SJCRH30 (cell line): ENCODE data around the gene KRT76. TPM values are rescaled to one million over a fixed set of nuclear protein-coding genes. Genes with fewer than 3 reads are reported as not detected.
"Not testable (repeated sequence)": the region's sequence is repeated elsewhere in the genome, so short reads cannot be mapped to it uniquely, and the experiment has no call there.

ENCODE experiments used
- DNase-seq, 2 experiments: peaks; one replicate each; pipeline ENCODE4 v3.0.0-alpha.2; 2015 to 2020
- H3K27ac ChIP-seq: fragments of 250-450 bp; sonication (Bioruptor Pico); 2 replicates; pipeline ENCODE4 v1.5.1; 2020; ENCODE audit warnings: mild to moderate bottlenecking, moderate library complexity
- H3K27me3 ChIP-seq: fragments of 250-450 bp; sonication (Bioruptor Pico); 2 replicates; pipeline ENCODE4 v1.5.1; 2020; ENCODE audit warnings: mild to moderate bottlenecking, moderate library complexity
- H3K36me3 ChIP-seq: fragments of 250-450 bp; sonication (Bioruptor Pico); 2 replicates; pipeline ENCODE4 v1.5.1; 2020; ENCODE audit warnings: mild to moderate bottlenecking, moderate library complexity
- H3K4me1 ChIP-seq: fragments of 250-450 bp; sonication (Bioruptor Pico); 2 replicates; pipeline ENCODE4 v1.5.1; 2020; ENCODE audit warnings: mild to moderate bottlenecking, moderate library complexity
- H3K4me3 ChIP-seq: fragments of 250-450 bp; sonication (Bioruptor Pico); 2 replicates; pipeline ENCODE4 v1.5.1; 2020; ENCODE audit warnings: mild to moderate bottlenecking, moderate library complexity
- H3K9me3 ChIP-seq: fragments of 250-450 bp; sonication (Bioruptor Pico); replicated peaks from 2 replicates; pipeline ENCODE4 v1.5.1; 2020; ENCODE audit warnings: mild to moderate bottlenecking, moderate library complexity
- total RNA-seq: library from RNA; depleted of rRNA; stranded (reverse); fragments of >200 nt; shearing (Covaris generic); gene quantifications from 2 replicates; pipeline ENCODE4 v1.2.3, GENCODE V29; 2014

Gene KRT76
- total RNA-seq, 1 experiment from 2014 or later, result not detected

GRCh38 chr12:52768479-52769200, 8.5 kb downstream of the KRT76 start:
- Histone ChIP-seq H3K4me3 (no peak overlapping the region), H3K36me3 (no peaks in the 10 kb centered on the region), H3K4me1 (no peaks in the 10 kb centered on the region), H3K9me3 (no peaks in the 10 kb centered on the region), H3K27ac (no peak overlapping the region), H3K27me3 (no peaks in the 10 kb centered on the region)
- no peak for DNase-seq

DNA sequence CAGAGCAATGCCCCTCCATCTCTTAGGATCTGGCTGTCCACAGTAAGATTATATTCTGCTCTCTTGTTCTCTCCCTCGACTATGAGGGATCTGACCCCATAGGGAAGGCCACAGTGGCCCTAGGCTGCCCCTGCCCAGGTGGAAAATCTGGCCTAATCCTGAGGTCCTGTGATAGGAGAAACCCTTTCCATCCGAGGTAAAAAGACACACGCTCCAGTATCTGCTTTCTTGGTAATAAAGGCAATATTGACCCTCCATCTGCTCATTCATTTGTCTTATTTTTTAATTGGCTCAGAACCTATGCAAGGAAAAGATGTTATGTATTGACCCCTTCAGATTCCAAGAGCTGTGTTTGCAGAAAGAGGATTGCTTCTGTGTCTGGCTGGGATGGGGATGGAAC, 9.7 kb downstream of the KRT76 start:
- Histone ChIP-seq H3K27me3 (no peaks in the 10 kb centered on the region), H3K27ac (no peak overlapping the region), H3K4me3 (no peak overlapping the region), H3K9me3 (no peaks in the 10 kb centered on the region), H3K36me3 (no peaks in the 10 kb centered on the region), H3K4me1 (no peaks in the 10 kb centered on the region)
- DNase-seq, result no peak

DNA sequence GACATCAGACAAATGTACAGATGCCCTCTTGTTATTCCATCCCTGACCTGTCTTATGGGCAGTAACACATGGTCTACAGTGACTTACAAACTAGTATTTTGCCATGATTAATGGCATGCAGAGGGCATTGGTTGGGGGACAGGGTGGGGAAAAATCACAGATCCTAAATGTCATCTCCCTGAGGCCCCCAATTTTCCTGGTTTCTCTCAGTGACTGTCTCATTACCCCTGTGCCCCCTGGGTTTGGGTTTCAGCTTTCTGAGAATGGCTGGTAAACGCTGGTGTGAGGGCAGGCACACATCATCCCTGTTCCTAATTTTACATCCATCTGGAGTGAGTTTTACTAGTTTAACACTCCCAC, 10.1 kb downstream of the KRT76 start:
- Histone ChIP-seq H3K4me3 (no peak overlapping the region), H3K27me3 (no peaks in the 10 kb centered on the region), H3K27ac (no peak overlapping the region), H3K4me1 (no peaks in the 10 kb centered on the region), H3K36me3 (no peaks in the 10 kb centered on the region), H3K9me3 (no peaks in the 10 kb centered on the region)
- no peak for DNase-seq

- no peaks in the 10 kb centered on the region for H3K4me1 ChIP-seq
- no peaks in the 10 kb centered on the region for H3K36me3 ChIP-seq
- H3K4me3 ChIP-seq, result no peak overlapping the region
- H3K27me3 ChIP-seq, result no peaks in the 10 kb centered on the region
- DNase-seq, result no peak
- H3K9me3 ChIP-seq, result no peaks in the 10 kb centered on the region
- no peak overlapping the region for H3K27ac ChIP-seq
Observed at GRCh38 chr12:52766351-52767019, 10.7 kb downstream of the KRT76 start.

DNA sequence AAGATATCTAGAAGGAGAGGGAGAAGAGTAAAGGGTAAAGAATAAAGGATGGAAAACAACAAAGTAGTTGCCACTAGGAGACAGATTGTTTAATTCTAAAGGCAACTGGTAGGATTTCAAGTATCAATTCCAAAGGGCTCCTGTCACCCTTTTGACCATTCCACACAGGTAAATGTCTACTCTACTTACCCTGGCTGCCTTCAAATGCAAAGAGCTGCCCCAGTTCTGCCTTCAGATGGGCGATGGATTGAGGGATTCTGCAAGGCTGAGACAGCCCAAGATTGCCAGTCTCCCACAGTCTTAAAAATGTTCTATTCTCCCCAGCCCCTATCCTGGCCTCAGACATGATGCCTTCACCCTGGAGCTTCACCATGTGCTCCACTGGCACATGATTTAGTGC, 11.4 kb downstream of the KRT76 start:
- no peak overlapping the region for H3K4me3 ChIP-seq
- no peaks in the 10 kb centered on the region for H3K9me3 ChIP-seq
- H3K27me3 ChIP-seq, result no peaks in the 10 kb centered on the region
- no peaks in the 10 kb centered on the region for H3K36me3 ChIP-seq
- DNase-seq, result no peak
- H3K27ac ChIP-seq, result no peak overlapping the region
- H3K4me1 ChIP-seq, result no peaks in the 10 kb centered on the region

- H3K27me3 ChIP-seq, result no peaks in the 10 kb centered on the region
- no peak for DNase-seq
- no peak overlapping the region for H3K27ac ChIP-seq
- H3K36me3 ChIP-seq, result no peaks in the 10 kb centered on the region
- H3K4me1 ChIP-seq, result no peaks in the 10 kb centered on the region
- no peaks in the 10 kb centered on the region for H3K9me3 ChIP-seq
- no peak overlapping the region for H3K4me3 ChIP-seq
Observed at GRCh38 chr12:52763991-52764390, 13.2 kb downstream of the KRT76 start.

GRCh38 chr12:52763036-52763659, 14.0 kb downstream of the KRT76 start:
- H3K4me3 ChIP-seq, result no peak overlapping the region
- no peaks in the 10 kb centered on the region for H3K27me3 ChIP-seq
- no peak overlapping the region for H3K27ac ChIP-seq
- H3K9me3 ChIP-seq, result no peaks in the 10 kb centered on the region
- DNase-seq, result no peak
- H3K4me1 ChIP-seq, result no peaks in the 10 kb centered on the region
- no peaks in the 10 kb centered on the region for H3K36me3 ChIP-seq

GRCh38 chr12:52761802-52762201, 15.3 kb downstream of the KRT76 start:
- Histone ChIP-seq H3K27ac (no peak overlapping the region), H3K9me3 (no peaks in the 10 kb centered on the region), H3K36me3 (no peaks in the 10 kb centered on the region), H3K4me3 (no peak overlapping the region), H3K4me1 (no peaks in the 10 kb centered on the region), H3K27me3 (no peaks in the 10 kb centered on the region)
- no peak for DNase-seq

- not testable (repeated sequence) for DNase-seq, H3K4me3 ChIP-seq
Observed at GRCh38 chr12:52761218-52761617, 15.9 kb downstream of the KRT76 start.

GRCh38 chr12:52760623-52761022, 16.5 kb downstream of the KRT76 start:
- H3K4me3 ChIP-seq, result no peak overlapping the region

More at GRCh38 chr12:52761218-52761617, 15.9 kb downstream of the KRT76 start:
- H3K4me1 ChIP-seq, H3K9me3 ChIP-seq, H3K27ac ChIP-seq, H3K27me3 ChIP-seq, H3K36me3 ChIP-seq: not testable (repeated sequence)

GRCh38 chr12:52759695-52760094, 17.4 kb downstream of the KRT76 start:
- H3K27ac ChIP-seq, result no peak overlapping the region
- DNase-seq, result no peak

More at GRCh38 chr12:52760623-52761022, 16.5 kb downstream of the KRT76 start:
- H3K9me3 ChIP-seq, result no peaks in the 10 kb centered on the region
- no peaks in the 10 kb centered on the region for H3K36me3 ChIP-seq
- no peak for DNase-seq
- no peak overlapping the region for H3K27ac ChIP-seq
- no peaks in the 10 kb centered on the region for H3K27me3 ChIP-seq
- H3K4me1 ChIP-seq, result no peaks in the 10 kb centered on the region

GRCh38 chr12:52759218-52759617, 17.9 kb downstream of the KRT76 start:
- DNase-seq, result no peak
- Histone ChIP-seq H3K27me3 (no peaks in the 10 kb centered on the region), H3K9me3 (no peaks in the 10 kb centered on the region), H3K27ac (no peak overlapping the region), H3K36me3 (no peaks in the 10 kb centered on the region), H3K4me3 (no peak overlapping the region), H3K4me1 (no peaks in the 10 kb centered on the region)

More at GRCh38 chr12:52759695-52760094, 17.4 kb downstream of the KRT76 start:
- no peaks in the 10 kb centered on the region for H3K9me3 ChIP-seq
- no peaks in the 10 kb centered on the region for H3K4me1 ChIP-seq
- no peaks in the 10 kb centered on the region for H3K36me3 ChIP-seq
- H3K27me3 ChIP-seq, result no peaks in the 10 kb centered on the region
- H3K4me3 ChIP-seq, result no peak overlapping the region

DNA sequence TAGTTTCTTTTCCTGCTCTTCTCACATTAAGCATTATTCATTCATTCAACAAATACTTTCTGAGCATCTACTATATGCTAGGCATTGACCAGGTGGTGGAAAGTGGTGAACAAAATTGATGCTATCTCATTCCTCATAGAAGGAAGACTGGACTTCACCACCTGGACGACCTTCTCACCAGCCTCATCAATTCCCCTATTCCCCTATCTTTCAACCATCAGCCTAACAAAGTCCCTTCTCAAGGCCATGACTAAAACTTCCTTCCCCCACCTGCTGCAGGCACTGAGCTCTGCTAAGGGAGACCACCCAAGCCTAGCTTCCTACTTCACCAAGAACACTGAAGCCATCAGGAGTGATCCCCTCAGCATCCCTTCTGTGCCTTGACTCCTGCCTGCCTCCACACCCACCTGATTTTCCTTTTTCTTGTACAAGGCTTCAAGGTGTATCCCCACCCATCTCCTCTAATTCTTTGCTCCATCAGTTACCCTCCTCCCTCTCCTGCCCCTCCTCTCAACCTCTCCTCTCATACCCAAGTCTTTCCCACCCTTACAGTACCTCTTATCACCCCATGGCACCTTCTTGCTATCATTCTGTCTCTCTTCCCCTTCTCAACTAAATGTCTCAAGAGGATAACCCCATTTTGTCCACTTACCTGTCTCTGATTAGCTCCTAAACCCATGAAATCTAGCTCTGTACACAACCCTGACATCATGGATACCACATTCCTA, 19.5 kb downstream of the KRT76 start:
- Histone ChIP-seq H3K27me3 (no peaks in the 10 kb centered on the region), H3K4me3 (no peak overlapping the region), H3K27ac (no peak overlapping the region), H3K4me1 (no peaks in the 10 kb centered on the region), H3K9me3 (no peaks in the 10 kb centered on the region), H3K36me3 (no peaks in the 10 kb centered on the region)
- DNase-seq, result no peak

GRCh38 chr12:52756281-52756960, 20.7 kb downstream of the KRT76 start:
- no peak overlapping the region for H3K4me3 ChIP-seq
- DNase-seq, result no peak
- H3K27me3 ChIP-seq, result no peaks in the 10 kb centered on the region
- H3K36me3 ChIP-seq, result no peaks in the 10 kb centered on the region
- H3K4me1 ChIP-seq, result no peaks in the 10 kb centered on the region
- no peaks in the 10 kb centered on the region for H3K9me3 ChIP-seq
- no peak overlapping the region for H3K27ac ChIP-seq
